Cardiac septum (tissue), 1 donor: ENCODE data around the gene PHACTR1. TPM values are rescaled to one million over a fixed set of nuclear protein-coding genes. Genes with fewer than 3 reads are reported as not detected.

Experiments
- DNase-seq: peaks from one replicate; pipeline ENCODE4 v3.0.0-alpha.2; 2020; ENCODE audit warnings: low spot score
- intact Hi-C: fragments of 100-400 bp; cut with DNase I; formaldehyde crosslinking; loops from one replicate; pipeline ENCODE4 v1.14.0; 2022
- total RNA-seq: library from RNA; stranded (reverse); fragmentation: NEBNext Ultra II Directional; extraction: Animal tissue kit (Norgen Biotek cat#: 25700); gene quantifications from one replicate; pipeline ENCODE4 v1.2.1, GENCODE V29; 2021
- donor health status: DM: no; HTN: no; CAD: no.

The PHACTR1 gene
- total RNA-seq, 1 donor from 2014 or later, result 26.2 TPM

DNA sequence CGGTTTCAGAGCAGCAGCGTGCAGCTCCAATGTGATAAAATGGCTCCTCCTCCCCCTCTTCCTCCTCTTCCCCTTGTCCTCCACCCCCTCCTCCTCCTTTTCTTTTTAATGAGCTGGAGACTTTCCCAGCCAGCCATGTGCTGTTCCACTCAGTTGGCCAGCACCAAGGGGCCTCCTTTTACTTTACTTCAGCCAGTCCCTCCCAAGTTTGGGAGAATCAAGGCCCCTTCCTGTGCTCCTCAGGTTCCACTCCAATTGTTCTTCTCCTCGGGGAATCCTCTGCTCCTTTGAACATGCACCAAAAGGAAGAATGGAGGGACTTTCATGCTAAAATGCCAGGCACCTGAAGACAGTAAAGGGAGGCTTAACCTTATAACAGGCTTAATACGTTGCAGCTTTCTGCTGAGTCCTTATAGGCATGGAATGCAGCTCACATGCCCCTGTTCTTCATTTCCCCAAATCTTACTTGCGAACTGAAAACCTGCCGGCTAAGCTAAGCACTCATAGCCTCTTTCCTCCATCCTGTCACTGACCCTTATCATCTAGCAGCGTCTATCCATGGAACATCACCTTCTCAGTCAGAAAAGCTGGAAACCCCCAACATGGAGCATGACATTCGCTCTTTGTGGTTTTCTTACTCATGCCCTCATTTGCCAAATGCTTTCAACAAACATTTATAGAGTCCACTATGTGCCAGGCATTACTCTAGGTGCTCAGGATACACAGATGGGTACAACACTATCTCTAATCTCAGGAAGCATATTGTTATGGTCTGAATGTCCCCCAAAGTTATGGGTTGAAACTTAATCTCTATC, 170.6 kb downstream of the PHACTR1 start:
- intact Hi-C loops, result no loop called here
- DNase-seq, result no peak

DNA sequence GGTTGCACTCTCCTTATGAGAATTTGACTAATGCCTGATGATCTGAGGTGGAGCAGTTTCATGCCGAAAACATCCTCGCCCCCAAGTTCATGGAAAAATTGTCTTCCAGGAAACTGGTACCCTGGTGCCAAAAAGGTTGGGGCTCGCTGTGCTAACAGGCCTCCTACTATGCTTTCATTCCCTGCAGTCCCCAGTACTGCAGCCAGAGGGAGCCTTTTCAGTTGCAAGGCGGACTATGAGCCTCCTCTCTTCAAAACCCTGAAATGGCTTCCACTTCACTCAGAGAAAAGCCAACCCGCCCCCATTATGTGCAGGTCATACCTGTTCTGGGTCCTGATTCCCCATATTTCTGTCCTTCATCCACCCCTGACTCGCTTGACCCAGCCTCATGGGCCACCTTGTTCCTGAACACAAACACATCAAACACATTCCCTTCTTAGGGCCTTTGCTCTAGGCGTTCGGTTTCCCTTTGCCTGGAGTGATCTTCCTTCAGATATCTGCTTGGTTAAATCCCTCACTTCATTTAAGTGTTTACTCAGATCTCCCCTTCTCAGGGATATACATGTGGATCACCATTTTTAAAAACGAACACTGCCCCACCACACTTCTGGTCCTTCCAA, 173.7 kb downstream of the PHACTR1 start:
- DNase-seq, result no peak
- intact Hi-C loops, result loop anchor here (10.0 kb wide), 1 partner anchor 255 kb away; no protein-coding TSS in a partner anchor

DNA sequence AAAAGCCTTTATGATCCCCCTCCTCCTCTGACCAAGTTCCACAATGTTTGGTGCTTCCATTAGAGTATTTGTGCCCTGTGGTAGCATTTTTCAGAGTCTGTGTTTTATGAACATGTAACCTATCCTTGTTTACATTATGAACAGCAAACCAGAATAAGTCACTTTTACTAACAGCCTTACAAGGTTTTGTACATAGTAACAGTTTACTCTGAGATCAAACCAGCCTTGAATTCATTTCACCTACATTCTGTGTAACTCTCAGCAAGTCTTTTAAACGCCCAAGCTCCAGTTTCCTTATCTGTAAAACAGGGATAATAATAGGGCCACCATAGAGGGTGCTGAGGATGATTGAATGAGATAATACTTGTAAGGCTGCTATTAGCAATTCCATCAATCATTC, 175.0 kb downstream of the PHACTR1 start:
- DNase-seq, result no peak

DNA sequence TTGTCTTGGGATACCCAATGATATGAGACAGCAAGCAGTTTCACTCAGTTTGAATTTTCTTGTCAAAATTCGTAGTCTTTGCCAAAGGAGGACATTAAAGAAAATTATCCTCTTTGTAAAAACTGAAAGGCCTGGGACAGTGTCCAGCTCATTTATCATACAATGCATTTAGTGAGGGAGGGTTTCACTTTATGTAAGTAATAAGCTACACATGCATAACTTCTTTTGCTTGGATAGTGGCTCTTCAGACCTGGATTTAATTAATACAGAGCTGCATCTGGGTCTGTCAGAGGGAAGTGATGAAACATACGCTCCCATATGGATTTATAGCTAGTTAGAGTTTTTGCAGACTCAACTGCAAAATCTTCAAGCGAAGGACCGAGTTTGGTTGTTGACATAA, 175.6 kb downstream of the PHACTR1 start:
- DNase-seq, result no peak
- intact Hi-C loops, result loop anchor here (10.0 kb wide), 1 partner anchor 257 kb away; no protein-coding TSS in a partner anchor

More for the DNA sequence above, 175.0 kb downstream of the PHACTR1 start:
- intact Hi-C loops, result loop anchor here (10.0 kb wide), 1 partner anchor 257 kb away; no protein-coding TSS in a partner anchor

DNA sequence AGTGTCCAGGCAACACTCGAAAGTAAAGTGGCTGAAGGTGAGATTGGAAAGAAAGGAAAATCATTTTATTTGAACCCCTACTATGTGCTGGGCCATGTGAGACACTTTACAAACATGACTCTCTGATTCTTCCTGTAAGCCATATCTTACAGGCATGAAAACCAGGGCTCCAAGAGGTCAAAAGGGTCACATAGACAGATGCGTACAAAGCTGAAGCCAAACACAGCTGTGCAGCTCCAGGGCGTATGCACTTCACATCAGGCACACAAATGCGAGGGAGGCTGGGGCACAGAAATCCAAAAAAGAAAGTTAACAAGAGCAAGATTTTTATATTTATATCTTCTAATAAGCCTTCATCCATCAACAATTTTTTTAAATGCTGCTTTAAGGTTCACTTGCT, 176.5 kb downstream of the PHACTR1 start:
- intact Hi-C loops, result loop anchor here (10.0 kb wide), 1 partner anchor 258 kb away; no protein-coding TSS in a partner anchor
- no peak for DNase-seq

DNA sequence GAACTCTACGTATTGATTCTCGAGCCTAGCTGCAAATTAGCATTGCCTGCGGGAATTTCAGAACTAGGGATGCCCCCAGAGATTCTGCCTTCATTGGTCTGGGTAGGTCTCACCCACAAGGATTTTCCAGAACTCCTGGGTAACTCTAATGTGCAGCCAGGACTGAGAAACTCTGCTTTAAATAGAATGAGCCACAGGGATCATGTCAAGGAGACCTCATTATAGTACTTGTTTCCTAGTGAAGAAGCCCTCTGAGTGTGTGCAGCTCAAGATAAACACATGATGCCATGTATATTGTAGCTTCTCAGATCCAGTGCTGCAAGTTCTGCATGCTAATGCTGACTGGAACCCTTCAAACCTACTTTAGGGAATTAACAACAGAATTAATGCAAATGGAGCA, 179.2 kb downstream of the PHACTR1 start:
- DNase-seq, result no peak
- intact Hi-C loops, result loop anchor here (10.0 kb wide), 1 partner anchor 261 kb away; no protein-coding TSS in a partner anchor

DNA sequence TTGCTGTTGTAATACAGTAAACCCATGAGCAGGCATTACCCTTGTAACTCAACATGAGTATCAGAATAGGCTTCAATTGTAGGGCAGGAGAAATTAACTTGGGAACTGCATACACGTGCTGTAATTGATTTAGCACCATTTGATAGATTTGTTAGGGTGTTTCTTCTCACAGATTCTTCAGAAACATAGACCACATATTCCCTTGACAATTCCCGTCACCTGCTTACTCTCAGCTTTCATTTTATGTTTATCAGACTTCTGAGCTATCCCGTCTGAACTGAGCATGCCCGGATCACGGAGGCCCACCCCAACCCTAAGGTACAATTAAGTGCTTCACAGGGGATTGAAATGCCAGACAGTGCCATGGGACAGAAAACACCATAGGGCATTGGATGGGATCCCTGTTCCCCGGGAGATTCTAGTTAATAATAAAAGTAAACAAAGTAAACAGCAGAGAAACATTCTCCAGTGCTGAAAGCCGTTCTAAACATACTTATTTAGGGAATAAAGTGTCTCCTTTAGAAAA, 179.7 kb downstream of the PHACTR1 start:
- no peak for DNase-seq
- intact Hi-C loops, result loop anchor here (10.0 kb wide), 1 partner anchor 261 kb away; no protein-coding TSS in a partner anchor

DNA sequence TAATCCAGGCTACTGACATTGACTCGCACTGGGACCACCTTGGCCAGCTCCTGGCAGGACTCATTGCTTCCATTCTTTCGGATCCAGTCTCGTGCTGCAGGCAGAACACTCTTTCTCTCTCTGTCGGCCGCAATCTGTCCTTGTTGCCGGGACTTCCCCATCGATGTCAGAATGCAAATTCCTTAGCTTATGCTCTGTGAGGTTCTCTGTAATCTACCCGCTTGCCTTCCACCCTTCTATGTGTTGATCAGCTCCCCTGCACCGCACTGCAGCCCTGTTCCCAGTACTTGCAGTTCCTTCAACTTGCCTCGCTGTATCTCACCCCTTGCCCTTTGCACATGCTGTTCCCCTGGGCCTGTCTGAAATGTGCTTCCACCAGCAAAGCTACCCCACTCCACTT, 182.0 kb downstream of the PHACTR1 start:
- intact Hi-C loops, result loop anchor here (10.0 kb wide), 1 partner anchor 264 kb away; no protein-coding TSS in a partner anchor
- DNase-seq, result no peak

DNA sequence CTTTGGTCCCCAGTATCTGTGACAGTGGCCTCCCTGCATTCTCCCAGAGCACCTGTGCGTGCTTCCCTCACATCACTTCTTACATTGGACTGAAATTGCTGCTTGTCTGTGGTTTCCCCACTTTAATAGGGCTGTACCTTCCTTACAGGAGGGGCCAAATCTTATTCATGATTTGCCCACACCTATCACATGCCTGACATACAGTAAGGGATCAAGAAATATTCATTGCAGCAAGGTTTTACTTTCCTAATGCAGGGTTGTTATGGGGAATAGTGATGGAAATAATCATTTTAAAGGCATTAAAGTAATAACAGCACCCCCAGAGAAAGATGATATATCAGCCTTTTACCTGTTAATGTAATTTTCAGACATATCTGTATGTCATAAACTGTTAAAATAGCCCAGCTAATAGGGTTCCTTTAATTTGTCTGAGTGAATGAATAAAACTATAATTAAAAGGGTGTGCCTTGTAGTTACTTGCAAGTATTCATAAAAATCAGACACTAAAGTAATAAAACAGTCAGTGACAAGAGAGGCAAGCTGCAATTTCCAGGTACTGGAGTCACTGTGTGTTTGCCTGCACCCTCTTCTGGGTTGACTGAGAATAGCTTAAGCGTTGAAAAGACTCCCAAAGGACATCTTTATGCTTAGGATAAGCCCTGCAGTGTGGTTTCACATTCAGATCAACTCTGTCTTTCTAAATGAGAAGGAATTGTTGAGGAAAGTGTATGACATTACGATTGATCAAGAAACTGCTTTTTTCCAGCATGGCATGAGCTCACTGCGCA, 182.7 kb downstream of the PHACTR1 start:
- intact Hi-C loops, result loop anchor here (10.0 kb wide), 1 partner anchor 264 kb away; no protein-coding TSS in a partner anchor
- DNase-seq, result no peak

DNA sequence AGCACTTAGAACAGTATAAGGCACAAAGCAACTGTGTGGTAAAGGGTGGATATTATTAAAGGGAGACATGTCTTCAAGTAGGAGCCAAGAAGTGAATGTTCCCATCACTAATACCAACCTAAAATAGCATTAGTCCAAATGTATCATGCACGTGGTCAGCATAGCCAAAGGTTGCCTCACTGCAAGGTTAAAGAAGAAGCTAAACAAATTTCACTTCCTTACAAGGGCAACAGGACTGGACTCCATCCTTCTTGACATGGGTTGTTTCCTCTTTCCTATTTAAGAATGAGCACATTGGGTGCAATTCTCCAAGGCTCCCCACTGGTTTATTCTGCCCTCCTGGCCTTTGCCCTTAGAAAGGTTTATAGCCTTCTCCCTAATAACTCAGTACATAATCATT, 186.7 kb downstream of the PHACTR1 start:
- no peak for DNase-seq
- intact Hi-C loops, result no loop called here

DNA sequence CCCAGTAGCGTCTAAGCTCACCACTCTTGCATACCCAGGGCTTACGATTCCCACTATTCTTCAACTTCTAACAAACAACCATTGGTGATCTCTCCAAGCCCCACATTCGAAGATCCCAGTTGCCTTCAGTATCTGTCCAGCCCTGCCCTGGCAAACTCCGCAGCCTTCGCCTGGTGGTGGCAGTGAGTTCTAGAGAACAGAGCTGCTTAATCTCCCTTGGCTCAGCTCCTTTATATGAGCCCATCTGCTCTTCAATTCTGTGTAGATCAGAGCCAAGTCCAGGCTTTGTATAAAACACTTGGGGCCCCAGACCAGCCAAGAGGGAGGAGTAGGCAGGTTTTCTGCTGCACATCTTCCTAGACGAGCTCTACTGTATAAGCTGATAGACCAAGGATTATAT, 193.3 kb downstream of the PHACTR1 start:
- intact Hi-C loops, result loop anchor here (2.0 to 5.0 kb wide), 2 partner anchors 212 to 421 kb away; no protein-coding TSS in a partner anchor
- no peak for DNase-seq

DNA sequence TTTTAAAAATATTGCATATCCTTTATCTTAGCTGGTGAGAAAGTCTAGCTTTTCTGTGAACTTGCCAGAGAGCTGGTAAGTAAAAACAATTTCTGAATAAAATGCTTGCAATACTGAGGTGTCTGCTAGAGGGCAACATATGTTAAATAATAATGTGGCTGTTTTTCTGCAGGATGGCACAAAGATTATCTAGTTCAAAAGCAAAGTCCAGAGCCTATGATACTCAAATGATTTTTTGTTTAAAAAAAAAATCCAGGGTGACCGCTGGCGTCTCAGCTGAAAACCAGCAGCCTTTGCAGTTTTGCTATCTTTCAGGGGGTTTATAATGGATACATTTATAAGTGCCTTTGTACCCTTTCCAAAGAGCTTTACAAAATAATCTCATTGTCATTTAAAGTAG, 194.9 kb downstream of the PHACTR1 start:
- no peak for DNase-seq
- intact Hi-C loops, result loop anchor here (2.0 to 5.0 kb wide), 2 partner anchors 211 to 419 kb away; no protein-coding TSS in a partner anchor

DNA sequence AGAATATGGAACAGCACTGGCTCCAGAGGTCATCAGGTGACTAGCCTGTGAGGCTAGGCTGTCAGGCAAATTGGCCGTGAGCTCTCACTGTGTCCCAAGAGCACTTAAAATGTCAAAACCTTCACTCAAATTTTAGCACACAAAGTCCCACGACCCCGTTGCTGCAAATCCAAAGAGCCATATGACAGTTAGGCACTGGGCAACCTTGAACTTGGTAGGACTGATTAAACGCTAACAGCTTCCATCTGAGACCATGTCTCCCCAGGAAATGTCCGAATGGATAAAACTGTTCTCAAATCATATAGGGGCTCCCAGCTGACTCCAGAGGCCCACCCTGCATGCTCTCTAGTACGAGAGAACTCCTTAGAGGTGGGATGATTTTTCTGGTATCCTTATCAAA, 196.6 kb downstream of the PHACTR1 start:
- no peak for DNase-seq
- intact Hi-C loops, result loop anchor here (5.0 kb wide), 1 partner anchor 209 kb away; no protein-coding TSS in a partner anchor

DNA sequence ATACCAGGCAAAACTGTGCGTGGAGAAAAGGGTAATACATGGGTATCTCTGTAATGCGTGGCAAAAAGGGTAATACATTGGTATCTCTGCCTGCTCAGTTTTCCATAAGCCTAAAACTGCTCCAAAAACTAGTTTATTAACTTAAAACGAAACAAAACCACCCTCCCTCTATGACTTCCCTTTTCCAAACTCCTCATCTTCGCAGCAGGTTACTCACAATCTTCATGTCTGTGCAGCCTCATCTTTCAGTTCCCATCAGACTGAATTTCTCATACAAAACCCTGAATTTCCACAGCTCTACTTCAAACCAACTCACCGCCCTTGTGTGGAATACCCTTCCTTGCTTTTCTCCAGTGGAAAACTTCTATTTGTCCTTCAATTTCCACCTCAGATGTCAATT, 199.4 kb downstream of the PHACTR1 start:
- DNase-seq, result no peak
- intact Hi-C loops, result no loop called here

DNA sequence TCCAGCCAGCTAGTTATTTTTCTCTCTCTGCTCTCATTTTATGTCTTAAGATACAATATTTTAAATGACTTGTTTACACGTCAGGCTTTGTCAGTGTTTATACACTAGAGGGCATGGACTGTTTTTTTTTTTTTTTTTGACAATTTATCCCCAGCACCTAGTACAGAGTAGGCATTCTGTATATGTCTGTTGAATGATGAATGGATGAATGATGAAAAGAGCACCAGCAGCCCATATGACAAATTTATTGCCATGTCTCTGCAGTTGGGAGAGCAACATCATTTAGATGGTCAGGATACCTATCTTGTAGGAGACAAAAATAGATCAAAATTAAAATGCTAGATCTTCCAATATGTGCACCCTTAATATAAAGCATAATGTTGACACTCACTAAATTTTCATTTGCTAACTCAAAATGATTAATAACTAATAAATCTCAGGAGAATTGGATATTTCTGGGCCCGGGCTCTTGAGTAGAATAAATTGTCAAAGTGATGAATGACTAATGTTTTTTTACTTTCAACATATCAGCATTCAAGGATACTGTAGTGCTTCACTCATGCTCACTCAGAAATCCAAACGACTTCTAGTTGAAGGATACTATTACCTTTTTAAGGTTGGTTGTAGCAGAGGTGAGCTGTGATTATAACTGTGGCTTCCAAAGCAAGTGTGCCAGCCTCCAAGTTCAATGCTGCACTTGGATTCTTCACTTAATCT, 200.0 kb downstream of the PHACTR1 start:
- no peak for DNase-seq
- intact Hi-C loops, result no loop called here

DNA sequence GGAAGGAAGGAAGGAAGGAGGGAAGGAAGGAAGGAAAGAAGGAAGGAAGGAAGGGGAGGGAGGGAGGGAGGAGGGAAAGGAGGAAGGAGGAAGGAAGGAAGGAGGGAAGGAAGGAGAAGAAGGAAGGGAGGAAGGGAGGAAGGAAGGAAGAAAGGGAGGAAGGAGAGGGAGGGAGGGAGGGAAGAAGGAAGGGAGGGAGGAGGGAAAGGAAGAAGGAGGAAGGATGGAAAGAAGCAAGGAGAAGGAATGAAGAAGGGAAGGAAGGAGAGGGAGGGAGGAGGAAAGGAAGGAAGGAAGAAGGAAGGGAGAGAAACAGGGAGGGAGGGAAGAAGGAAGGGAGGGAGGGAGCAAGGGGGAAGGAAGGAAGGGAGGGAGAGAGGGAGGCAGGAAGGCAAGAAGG, 204.9 kb downstream of the PHACTR1 start:
- intact Hi-C loops, result no loop called here
- DNase-seq, result no peak

DNA sequence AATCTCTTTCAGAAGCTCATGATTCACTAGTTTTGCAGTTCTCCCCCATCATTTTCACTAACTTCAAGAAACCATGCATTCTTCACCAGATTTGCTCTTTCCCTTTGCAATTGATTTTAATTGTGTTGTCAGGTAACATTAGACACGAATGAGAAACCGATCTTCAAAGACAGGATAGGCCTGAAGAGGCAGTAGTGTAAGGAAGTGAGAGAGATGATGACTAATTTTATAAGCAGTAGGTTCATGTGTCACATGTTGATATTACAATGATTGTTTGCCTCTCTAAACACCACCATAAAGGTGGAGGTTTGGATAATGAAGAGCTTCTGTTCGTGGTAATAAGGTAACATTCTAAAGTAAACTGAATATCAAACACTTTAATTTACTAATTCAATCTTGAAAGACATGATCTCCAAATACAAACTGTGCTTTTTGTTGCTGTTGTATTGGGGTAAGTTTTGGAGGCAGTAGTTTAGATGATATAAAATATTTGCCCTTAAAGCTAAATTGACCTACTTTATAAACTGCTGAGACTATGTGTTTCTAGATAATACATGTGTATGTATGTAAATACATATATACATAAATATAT, 207.2 kb downstream of the PHACTR1 start:
- intact Hi-C loops, result no loop called here
- DNase-seq, result no peak

DNA sequence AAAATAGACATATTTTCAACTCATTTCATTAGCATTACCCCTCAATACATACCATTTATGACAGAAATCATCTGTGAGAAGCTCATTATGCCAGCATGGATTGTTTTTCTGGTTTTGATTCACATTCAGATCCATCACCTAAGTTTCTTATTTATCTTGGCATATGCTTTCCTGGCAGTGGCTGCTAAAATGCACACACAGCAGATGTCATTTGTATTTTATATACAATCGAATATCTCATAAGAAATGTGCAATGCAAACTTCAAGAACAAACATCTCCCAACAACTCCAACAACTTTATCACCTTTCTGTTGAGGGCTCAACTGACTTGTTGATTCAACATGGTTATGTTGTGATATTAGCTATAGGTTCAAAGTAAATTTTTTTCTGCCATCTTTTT, 208.3 kb downstream of the PHACTR1 start:
- no peak for DNase-seq
- intact Hi-C loops, result no loop called here
